SK-N-SH (cell line): ENCODE measurements around the gene GTF2H4. TPM values are rescaled to one million over a fixed set of nuclear protein-coding genes. Genes with fewer than 3 reads are reported as not detected.
"Not testable (repeated sequence)": the region's sequence is repeated elsewhere in the genome, so short reads cannot be mapped to it uniquely, and the experiment has no call there.

Experiments used
- CTCF ChIA-PET: fragments of 300-600, 350-600 bp; formaldehyde crosslinking; extraction: SDS; loops from one replicate; lab custom pipeline; 2021; lab: Yijun Ruan, JAX
- POLR2A ChIA-PET: fragments of 350-600 bp; sonication (Branson Sonifier 250); formaldehyde crosslinking; extraction: SDS; loops from one replicate; lab custom pipeline; 2020; ENCODE audit warnings: antibody characterized with exemption, inconsistent platforms; lab: Yijun Ruan, JAX
- DNase-seq: peaks from one replicate; pipeline ENCODE4 v3.0.0; 2012
- H2AFZ ChIP-seq: fragments of 200-600 bp; sonication (generic); 2 replicates; pipeline ENCODE4 v1.8.1; 2016; ENCODE audit warnings: antibody characterized with exemption, mild to moderate bottlenecking, low read depth
- H3F3A ChIP-seq: fragments of 200-600 bp; sonication (generic); replicated peaks from 2 replicates; pipeline ENCODE3; 2016; ENCODE audit warnings: antibody characterized with exemption, mild to moderate bottlenecking; ENCODE audit not compliant: insufficient read depth
- H3K27ac ChIP-seq, 2 experiments: fragments of 200-500 bp in 1 of 2; fragments of 200-600 bp in 1 of 2; sonication (Bioruptor generic) in 1 of 2; sonication (generic), shearing (Covaris generic) in 1 of 2; 2 replicates each; pipeline versions ENCODE4 v1.5.1 to v1.6.1; 2014 to 2016; ENCODE audit warnings: low read depth in 2 of 2, inconsistent platforms in 1 of 2, low read length in 1 of 2, mild to moderate bottlenecking in 1 of 2, mixed read lengths in 1 of 2
- H3K27me3 ChIP-seq: fragments of 200-600 bp; sonication (generic), shearing (Covaris generic); 2 replicates; pipeline ENCODE4 v1.6.1; 2016; ENCODE audit warnings: mixed run types; ENCODE audit not compliant: insufficient read depth
- H3K36me3 ChIP-seq, 2 experiments: fragments of 200-500 bp in 1 of 2; fragments of 200-600 bp in 1 of 2; sonication (Bioruptor generic) in 1 of 2; sonication (generic) in 1 of 2; replicated peaks in 1 of 2; 2 replicates each; pipeline versions ENCODE3 to v1.5.1; 2014 to 2016; ENCODE audit warnings: low read length in 1 of 2, mild to moderate bottlenecking in 1 of 2; ENCODE audit not compliant: insufficient read depth in 2 of 2, control insufficient read depth in 1 of 2
- H3K4me1 ChIP-seq, 2 experiments: fragments of 200-500 bp in 1 of 2; fragments of 200-600 bp in 1 of 2; sonication (Bioruptor generic) in 1 of 2; sonication (generic), shearing (Covaris generic) in 1 of 2; 2 replicates each; pipeline versions ENCODE4 v1.5.1 to v1.6.1; 2014 to 2016; ENCODE audit warnings: low read depth in 1 of 2, low read length in 1 of 2, mixed run types in 1 of 2; ENCODE audit not compliant: insufficient read depth in 2 of 2, control insufficient read depth in 1 of 2
- H3K4me2 ChIP-seq: fragments of 200-600 bp; sonication (generic), shearing (Covaris generic); 2 replicates; pipeline ENCODE4 v1.6.1; 2017; ENCODE audit warnings: mixed run types
- H3K4me3 ChIP-seq, 2 experiments: fragments of 200-500 bp in 1 of 2; fragments of 200-600 bp in 1 of 2; sonication (Bioruptor generic) in 1 of 2; sonication (generic), shearing (Covaris generic) in 1 of 2; 2 replicates each; pipeline versions ENCODE4 v1.5.1 to v1.8.1; 2014 to 2016; ENCODE audit warnings: low read depth in 2 of 2, inconsistent platforms in 1 of 2, low read length in 1 of 2, mild to moderate bottlenecking in 1 of 2, mixed read lengths in 1 of 2, moderate library complexity in 1 of 2
- H3K79me2 ChIP-seq: fragments of 200-600 bp; sonication (generic); 2 replicates; pipeline ENCODE4 v1.8.1; 2017; ENCODE audit warnings: mild to moderate bottlenecking; ENCODE audit not compliant: insufficient read depth
- H3K9ac ChIP-seq: fragments of 200-600 bp; sonication (generic); 2 replicates; pipeline ENCODE4 v1.6.1; 2017; ENCODE audit warnings: mixed run types
- H3K9me2 ChIP-seq: fragments of 200-600 bp; sonication (generic); 2 replicates; pipeline ENCODE4 v1.6.1; 2017; ENCODE audit warnings: mixed run types
- H3K9me3 ChIP-seq: fragments of 200-600 bp; sonication (generic); 2 replicates; pipeline ENCODE4 v1.6.1; 2017; ENCODE audit warnings: mixed run types, mild to moderate bottlenecking, moderate library complexity
- H4K20me1 ChIP-seq: fragments of 200-600 bp; sonication (generic); 2 replicates; pipeline ENCODE4 v1.6.1; 2017; ENCODE audit warnings: mild to moderate bottlenecking, mixed run types; ENCODE audit not compliant: insufficient read depth
- EZH2phosphoT487 ChIP-seq: fragments of 200-600 bp; sonication (generic); IDR thresholded peaks from 2 replicates; pipeline ENCODE4 v1.6.1; 2017; ENCODE audit warnings: low read depth, mixed run types, mild to moderate bottlenecking, antibody characterized with exemption, moderate library complexity, borderline replicate concordance
- GABPA ChIP-seq: IDR thresholded peaks from 2 replicates; pipeline ENCODE4 v1.4.0; 2012; ENCODE audit warnings: low read depth, mild to moderate bottlenecking
- MEF2A ChIP-seq: IDR thresholded peaks from 2 replicates; pipeline ENCODE4 v1.4.0; 2012; ENCODE audit warnings: low read depth, borderline replicate concordance
- NFIC ChIP-seq: IDR thresholded peaks from 2 replicates; pipeline ENCODE4 v1.4.0; 2012; ENCODE audit warnings: borderline replicate concordance
- NRF1 ChIP-seq: IDR thresholded peaks from 2 replicates; pipeline ENCODE4 v1.6.1; 2012; ENCODE audit warnings: low read depth, mild to moderate bottlenecking, low read length
- PBX3 ChIP-seq: IDR thresholded peaks from 2 replicates; pipeline ENCODE4; 2012
- SIN3A ChIP-seq: IDR thresholded peaks from 2 replicates; pipeline ENCODE4 v1.6.1; 2012; ENCODE audit warnings: low read depth, mild to moderate bottlenecking, low read length, moderate library complexity, borderline replicate concordance
- TAF1 ChIP-seq: IDR thresholded peaks from 2 replicates; pipeline ENCODE4 v1.6.1; 2012; ENCODE audit warnings: low read depth, mild to moderate bottlenecking, low read length, moderate library complexity, borderline replicate concordance
- USF1 ChIP-seq: IDR thresholded peaks from 2 replicates; pipeline ENCODE4 v1.4.0; 2012; ENCODE audit warnings: low read depth, borderline replicate concordance
- WGBS: methylation state at CpG from one replicate; pipeline ENCODE4 v1.1.6; 2017; ENCODE audit warnings: low lambda C conversion rate; 5-methylcytosine and 5-hydroxymethylcytosine counted together
- polyA plus RNA-seq, 3 experiments: library from polyadenylated mRNA; depleted of rRNA; stranded (reverse); fragments of >200 nt; gene quantifications; 2 replicates each; pipeline ENCODE4 v1.2.3, GENCODE V29; 2012
- TF ChIP-seq, protein P1 (sequence below): fragments of 150-350 bp; IDR thresholded peaks from 2 replicates; pipeline ENCODE4 v1.6.1; 2017; ENCODE audit warnings: antibody characterized with exemption, low read length, low read depth, borderline replicate concordance
- TF ChIP-seq, protein P2 (sequence below): IDR thresholded peaks from 2 replicates; pipeline ENCODE4 v1.4.0; 2012; ENCODE audit warnings: low read depth

GTF2H4 gene
- polyA plus RNA-seq, 1 of the 3 experiments (the other 2 are of a cell fraction): 30.7 TPM

GRCh38 chr6:30873795-30874194 lies 34.2 kb upstream of the GTF2H4 start:
- POLR2A ChIA-PET: not testable (repeated sequence)
- 85% methylated on average over 3 of the region's 3 CpGs for WGBS
- CTCF ChIA-PET: interaction anchor here (0.7 to 1.2 kb wide), 3 partner anchors 12 to 143 kb away, joined by 3 to 5 read pairs (median 3); no protein-coding TSS in a partner anchor

DNA sequence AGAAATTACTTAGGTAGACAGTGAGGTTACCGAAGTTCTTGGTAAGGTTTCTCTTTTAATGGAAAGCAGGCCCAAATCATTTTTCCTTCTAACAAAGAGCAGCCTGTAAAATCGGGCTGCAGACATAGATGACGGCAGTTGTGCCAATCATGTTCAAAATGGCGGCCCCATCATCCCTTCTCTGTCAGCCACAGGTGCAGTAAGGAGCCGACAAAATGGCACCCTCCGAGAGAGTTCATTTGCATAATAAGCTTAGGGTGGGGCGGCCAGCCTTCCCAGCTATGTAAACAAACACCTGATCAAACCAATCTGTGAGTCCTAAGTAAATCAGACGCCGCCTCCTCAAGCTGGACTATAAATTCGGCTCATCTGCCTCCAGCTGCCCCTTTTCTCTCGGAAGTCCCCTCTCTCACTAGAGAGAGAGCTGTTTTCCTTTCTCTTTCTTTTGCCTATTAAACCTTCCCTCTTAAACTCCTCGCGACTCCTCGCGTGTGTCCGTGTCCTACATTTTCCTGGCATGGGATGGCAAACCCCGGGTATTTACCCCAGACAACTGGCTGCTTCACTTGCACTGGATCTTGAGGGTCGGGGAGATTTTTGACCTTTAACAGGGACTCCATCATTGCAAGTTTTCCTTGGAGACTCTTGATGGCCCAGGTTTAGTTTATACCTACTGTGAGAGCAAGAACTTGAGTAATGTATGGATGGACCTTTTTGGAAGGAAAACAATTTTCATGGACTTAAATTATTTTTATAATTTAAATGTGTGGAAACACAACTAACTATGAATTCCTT lies 32.6 kb upstream of the GTF2H4 start:
- H3F3A ChIP-seq: peaks cover 8% of the 10 kb centered on the region
- TF ChIP-seq, protein P1, sequence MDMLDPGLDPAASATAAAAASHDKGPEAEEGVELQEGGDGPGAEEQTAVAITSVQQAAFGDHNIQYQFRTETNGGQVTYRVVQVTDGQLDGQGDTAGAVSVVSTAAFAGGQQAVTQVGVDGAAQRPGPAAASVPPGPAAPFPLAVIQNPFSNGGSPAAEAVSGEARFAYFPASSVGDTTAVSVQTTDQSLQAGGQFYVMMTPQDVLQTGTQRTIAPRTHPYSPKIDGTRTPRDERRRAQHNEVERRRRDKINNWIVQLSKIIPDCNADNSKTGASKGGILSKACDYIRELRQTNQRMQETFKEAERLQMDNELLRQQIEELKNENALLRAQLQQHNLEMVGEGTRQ: no peak
- TF ChIP-seq GABPA: no peak
- TF ChIP-seq NFIC: no peak
- TF ChIP-seq NRF1: no peak
- no peak for TF ChIP-seq USF1
- TF ChIP-seq, protein P2, sequence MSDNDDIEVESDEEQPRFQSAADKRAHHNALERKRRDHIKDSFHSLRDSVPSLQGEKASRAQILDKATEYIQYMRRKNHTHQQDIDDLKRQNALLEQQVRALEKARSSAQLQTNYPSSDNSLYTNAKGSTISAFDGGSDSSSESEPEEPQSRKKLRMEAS: no peak
- no peak for TF ChIP-seq PBX3
- TF ChIP-seq MEF2A: no peak
- TF ChIP-seq SIN3A: no peak
- no peak for TF ChIP-seq EZH2phosphoT487
- TF ChIP-seq TAF1: no peak
- peak overlapping the region; percentile 40 to 87; a peak in 3 of 4 replicates for H3K27ac ChIP-seq
- CTCF ChIA-PET: interaction anchor here (0.7 to 1.6 kb wide), 4 partner anchors 20 to 212 kb away, joined by 3 to 6 read pairs (median 4); no protein-coding TSS in a partner anchor
- H3K9ac ChIP-seq: peak overlapping the region; percentile 34; the same call in 1 of the 2 replicates
- no peaks in the 10 kb centered on the region for H4K20me1 ChIP-seq
- peak overlapping the region; percentile 63; the same call in 1 of the 2 replicates for H2AFZ ChIP-seq
- H3K9me3 ChIP-seq: 0 out of 2 replicates have a peak, but pooled peaks cover 6% of the 10 kb centered on the region
- DNase-seq: no peak
- peaks cover 4 to 17% of the 10 kb centered on the region in 2 experiments; a peak in 2 of 4 replicates for H3K4me1 ChIP-seq
- POLR2A ChIA-PET: no interaction called here
- H3K79me2 ChIP-seq: no peaks in the 10 kb centered on the region
- no peak overlapping the region for H3K4me2 ChIP-seq
- no peak overlapping the region for H3K4me3 ChIP-seq
- no peaks in the 10 kb centered on the region for H3K27me3 ChIP-seq
- 86% methylated on average over 15 of the region's 18 CpGs for WGBS
- no peaks in the 10 kb centered on the region for H3K36me3 ChIP-seq
- no peaks in the 10 kb centered on the region for H3K9me2 ChIP-seq

More at GRCh38 chr6:30873795-30874194, 34.2 kb upstream of the GTF2H4 start:
- not testable (repeated sequence) for H2AFZ ChIP-seq, DNase-seq, H3K9me3 ChIP-seq, H4K20me1 ChIP-seq, H3K79me2 ChIP-seq, H3K9me2 ChIP-seq, H3K4me2 ChIP-seq, H3K27me3 ChIP-seq, H3K4me3 ChIP-seq, H3K9ac ChIP-seq, H3K27ac ChIP-seq, H3F3A ChIP-seq, H3K36me3 ChIP-seq
- H3K4me1 ChIP-seq: peaks cover 4 to 17% of the 10 kb centered on the region in 2 experiments; a peak in 2 of 4 replicates
